HG03280 (cell line): ENCODE measurements around the gene ARHGAP35.
"Not testable (repeated sequence)": the region's sequence is repeated elsewhere in the genome, so short reads cannot be mapped to it uniquely, and the experiment has no call there.

Experiments used
- ATAC-seq: cut with Tn5 transposase; IDR thresholded peaks from one replicate; pipeline ENCODE4 v1.9.1; 2021; ENCODE audit warnings: mild to moderate bottlenecking, moderate library complexity; ENCODE audit not compliant: unreplicated experiment

The ARHGAP35 gene

DNA sequence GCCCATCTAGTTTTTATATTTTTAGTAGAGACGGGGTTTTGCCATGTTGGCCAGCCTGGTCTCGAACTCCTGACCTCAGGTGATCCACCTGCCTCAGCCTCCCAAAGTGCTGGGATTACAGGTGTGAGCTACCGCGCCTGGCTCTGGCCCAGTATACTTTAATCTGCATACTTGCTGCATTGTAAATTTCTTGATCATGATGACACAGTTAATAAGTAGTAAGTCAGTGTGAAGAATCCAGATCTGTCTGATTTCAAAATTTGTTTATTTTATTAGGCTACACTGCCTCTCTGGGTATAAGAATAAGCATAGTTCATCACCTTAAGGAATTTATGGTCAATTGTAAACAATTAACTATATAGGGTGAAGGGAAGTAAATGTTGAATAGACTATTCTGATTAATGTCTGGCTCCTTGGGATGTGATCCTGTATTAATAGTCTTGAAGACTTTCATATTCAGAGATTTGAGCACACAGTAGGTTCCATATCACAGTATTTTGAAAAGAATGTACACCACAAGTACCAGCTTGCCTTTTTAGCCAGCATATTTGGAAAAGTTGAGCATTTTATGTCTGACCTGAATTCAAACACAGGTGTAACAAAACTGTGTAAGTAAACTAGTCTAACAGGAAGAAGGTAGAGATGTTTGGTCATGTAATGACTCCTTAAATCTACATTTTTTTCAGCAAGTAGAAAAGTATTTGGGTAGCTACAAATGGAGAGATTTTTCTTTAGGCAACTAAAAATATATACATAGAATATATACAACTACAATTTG lies 7.4 kb downstream of the ARHGAP35 start:
- ATAC-seq: no peak

DNA sequence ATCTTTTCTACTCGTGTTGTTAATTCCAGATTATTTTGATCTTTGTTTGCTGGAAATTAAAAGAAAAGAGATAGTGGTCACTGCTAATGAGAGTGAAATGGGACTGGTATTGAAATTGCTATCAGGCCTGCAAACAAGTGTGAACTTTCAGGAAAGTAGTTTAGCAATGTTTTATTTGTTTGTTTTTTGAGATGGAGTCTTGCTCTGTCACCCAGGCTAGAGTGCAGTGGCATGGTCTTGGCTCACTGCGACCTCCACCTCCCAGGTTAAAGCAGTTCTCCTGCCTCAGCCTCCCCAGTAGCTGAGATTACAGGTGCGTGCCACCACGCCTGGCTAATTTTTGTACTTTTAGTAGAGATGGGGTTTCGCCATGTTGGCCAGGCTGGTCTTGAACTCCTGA lies 10.4 kb downstream of the ARHGAP35 start:
- ATAC-seq: not testable (repeated sequence)

DNA sequence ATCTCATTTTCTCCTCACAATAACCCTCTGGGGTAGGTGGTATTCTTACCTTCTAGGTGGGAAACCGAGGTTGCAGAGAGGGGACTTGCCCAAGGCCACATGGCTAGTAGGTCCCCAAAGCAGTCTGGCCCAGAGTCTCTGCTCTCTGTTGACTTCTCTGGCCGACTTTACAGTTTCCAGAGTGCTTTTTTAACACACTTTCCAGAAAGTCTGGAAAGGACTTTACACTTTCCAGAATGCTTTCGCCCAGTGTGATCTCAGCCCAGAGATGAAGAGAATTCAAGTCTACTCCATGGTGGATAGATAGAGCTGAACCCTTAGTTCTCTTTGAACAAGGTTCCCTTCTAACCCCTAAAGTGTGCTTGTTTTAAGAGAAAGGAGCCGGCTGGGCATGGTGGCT lies 12.2 kb downstream of the ARHGAP35 start:
- ATAC-seq: no peak

DNA sequence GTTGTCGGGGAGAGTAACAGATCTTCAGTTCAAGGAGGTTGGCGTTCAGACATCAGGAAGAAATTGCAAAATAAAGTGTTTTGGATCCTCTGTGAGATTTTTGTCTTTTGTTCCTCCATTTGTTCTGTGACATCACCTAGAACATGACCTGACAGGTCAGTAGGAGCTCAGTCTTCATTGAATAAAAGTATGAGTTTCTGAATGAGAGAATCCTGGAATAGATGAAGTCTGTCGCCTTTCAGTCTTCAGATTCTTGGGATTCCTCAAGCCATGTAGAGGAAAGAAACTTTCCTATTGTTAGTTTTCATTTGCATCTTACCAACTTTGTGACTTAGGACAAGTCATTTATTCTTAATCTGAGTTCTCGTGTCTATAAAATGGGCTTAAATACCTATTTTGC lies 14.4 kb downstream of the ARHGAP35 start:
- no peak for ATAC-seq

DNA sequence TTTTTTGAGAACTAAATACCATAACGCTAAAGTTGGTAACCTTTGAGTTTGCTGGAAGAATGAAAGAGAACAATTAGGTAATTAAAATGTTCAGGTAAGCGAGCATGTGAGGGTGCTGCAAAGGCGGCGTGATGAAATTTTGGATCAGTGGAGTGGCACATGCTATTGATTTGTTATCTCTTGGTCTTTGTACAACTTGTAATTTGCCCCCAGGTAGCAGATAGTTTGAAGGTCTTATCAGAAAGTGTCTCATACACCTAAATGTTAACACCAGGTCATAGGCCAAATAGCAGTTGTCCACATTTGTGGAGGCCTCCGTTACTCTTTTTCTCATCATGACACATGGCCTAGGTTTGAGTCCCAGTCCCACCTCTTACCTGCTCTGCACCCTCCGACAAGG lies 14.9 kb downstream of the ARHGAP35 start:
- ATAC-seq: no peak

DNA sequence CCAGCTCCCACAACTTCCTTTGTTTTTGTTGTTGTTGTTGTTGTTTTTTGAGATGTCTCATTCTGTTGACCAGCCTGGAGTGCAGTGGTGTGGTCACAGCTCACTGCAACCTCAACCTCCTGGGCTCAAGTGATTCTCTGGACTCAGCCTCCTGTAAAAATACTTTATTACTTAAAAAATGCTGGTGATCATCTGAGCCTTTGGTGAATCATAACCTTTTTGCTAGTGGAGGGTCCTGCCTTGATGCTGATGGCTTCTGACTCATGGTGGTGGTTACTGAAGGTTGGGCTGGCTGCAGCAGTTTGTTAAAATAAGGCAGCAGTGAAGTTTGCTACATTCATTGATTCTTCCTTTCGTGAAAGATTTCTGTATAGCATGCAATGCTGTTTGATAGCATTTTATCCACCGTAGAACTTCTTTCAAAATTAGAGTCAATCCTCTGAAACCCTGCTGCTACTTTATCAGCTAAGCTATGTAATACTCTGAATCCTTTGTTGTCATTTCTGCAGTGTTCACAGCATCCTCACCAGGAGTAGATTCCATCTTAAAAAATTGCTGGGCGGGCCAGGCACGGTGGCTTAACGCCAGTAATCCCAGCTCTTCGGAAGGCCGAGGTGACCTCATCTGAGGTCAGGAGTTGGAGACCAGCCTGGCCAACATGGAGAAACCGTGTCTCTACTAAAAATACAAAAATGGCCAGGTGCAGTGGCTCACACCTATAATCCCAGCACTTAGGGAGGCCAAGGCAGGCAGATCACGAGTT lies 18.0 kb downstream of the ARHGAP35 start:
- no peak for ATAC-seq

DNA sequence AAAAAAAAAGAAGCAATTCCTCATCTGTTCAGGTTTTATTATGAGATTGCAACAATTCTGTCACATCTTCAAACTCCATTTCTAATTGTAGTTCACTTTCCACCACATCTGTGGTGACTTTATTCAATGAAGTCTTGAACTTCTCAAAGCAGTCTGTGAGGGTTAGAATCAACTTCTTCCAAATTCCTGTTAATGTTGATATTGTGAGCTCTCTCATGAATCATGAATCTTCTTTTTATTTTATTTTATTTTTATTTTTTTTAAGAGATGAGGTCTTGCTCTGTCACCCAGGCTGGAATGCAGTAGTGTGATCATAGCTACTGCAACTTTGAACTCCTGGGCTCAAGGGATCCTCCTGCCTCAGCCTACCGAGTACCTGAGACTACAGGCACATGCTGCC lies 19.6 kb downstream of the ARHGAP35 start:
- ATAC-seq: no peak

DNA sequence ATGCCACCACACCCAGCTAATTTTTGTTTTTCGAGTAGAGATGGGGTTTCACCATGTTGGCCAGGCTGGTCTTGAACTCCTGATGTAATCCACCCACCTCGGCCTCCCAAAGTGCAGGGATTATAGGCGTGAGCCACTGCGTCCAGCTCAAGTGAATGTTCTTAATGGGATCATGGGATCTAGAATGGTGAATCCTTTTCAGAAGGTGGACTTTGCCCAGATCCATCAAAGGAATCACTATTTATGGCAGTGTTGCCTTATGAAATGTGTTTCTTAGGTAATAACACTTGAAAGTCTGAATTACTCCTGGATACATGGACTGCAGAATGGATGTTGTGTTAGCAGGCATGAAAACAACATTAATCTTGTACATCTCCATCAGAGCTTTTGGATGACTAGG lies 20.3 kb downstream of the ARHGAP35 start:
- ATAC-seq: no peak

DNA sequence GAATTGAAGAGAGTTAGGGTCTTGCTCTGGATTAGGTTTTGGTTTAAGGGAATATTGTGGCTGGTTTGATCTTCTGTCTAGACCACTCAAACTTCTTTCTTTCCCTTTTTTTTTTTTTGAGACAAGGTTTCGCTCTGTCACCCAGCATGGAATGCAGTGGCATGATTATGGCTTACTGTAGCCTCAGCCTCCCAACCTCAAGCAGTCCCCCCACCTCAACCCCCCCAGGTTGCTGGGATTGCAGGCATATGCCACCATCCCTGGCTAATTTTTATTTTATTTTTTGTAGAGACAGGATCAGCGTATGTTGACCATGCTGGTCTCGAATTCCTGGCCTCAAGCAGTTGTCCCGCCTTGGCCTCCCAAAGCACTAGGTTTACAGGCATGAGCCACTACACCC lies 21.2 kb downstream of the ARHGAP35 start:
- ATAC-seq: no peak

DNA sequence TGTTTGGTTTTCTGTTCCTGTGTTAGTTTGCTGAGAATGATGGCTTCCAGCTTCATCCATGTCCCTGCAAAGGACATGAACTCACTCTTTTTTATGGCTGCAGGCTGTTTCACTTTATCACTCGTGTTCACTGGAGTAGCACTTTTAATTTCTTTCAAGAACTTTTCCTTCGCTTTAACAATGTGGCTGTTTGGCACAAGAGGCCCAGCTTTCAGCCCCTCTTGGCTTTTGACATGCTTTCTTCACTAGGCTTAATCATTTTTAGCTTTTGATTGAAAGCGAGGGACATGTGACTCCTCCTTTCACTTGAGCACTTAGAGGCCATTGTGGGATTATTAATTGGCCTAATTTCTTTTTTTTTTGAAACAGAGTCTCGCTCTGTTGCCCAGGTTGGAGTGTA lies 22.0 kb downstream of the ARHGAP35 start:
- not testable (repeated sequence) for ATAC-seq

DNA sequence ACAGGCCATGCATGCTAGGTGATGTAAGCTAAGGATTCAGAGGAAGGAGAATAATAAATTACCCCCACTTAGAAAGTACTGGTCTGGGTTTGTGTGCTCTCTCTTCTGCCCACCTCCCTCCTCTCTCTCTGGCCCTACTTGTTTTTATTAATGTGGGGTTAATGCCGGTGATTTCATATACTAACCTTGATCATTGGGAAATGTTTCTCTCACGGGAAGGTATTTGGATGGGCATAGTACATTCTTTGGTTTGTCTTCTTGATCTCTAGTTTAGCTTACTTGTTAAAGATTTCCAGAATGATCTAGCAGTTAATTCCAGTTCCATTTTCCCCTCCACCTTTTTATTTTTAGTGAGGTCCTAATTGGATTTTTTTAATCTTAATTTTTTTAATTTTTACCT lies 24.6 kb downstream of the ARHGAP35 start:
- no peak for ATAC-seq

DNA sequence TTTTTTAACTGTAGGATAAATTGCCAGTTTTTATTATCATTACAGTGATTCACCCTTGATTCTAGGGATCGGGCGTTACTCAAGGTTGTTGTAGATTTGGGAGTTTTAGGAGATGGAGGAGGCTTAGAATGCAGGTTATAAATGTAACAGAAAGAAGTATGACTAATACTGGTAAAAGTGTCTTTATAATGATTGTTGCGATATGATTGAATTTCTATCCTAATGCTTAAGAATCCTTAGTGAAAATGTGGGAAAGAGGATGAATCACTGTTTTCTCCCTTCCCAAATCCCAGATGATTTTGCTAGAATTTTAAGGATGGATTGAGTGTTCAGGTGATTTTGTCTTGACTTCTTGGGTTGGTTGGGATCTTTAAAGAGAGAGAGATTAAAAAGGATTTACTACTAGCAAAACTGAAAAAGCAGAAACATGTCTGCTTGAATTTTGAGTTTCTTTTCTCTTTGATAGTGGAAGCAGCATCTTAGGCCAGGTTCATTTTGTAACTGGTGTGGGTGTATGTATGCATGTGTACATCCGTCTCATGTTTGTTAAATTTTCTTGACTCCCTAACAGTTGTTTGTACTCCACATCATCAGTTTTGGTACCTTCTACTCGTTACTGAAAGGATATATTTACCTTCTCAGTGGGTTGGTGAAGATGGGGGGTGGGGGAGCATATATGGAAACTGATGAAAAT lies 25.9 kb downstream of the ARHGAP35 start:
- no peak for ATAC-seq

DNA sequence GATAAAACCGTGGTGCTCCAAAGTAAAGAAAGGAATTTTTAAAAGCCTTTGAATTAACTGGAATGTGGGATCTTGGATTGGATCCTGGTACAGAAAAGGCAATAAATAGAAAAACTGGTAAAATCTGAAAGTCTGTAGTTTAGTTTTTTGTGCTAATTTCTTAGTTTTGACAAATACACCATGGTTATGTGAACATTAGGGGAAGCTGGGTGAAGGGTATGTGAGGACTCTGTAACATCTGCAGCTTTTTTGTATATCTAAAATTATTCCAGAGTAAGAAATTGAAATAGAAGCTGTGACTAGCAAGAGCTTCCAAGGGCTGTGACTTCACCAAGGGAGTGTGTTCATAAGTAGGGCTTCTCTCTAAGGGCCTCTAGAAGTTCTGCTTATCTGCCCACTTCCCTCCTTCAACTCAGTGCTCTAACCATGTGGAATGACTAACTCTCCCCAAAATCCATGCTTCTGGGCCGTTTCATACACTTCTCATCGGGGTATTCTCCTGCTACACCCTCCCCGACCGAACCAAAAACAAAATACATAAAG lies 26.5 kb downstream of the ARHGAP35 start:
- no peak for ATAC-seq

DNA sequence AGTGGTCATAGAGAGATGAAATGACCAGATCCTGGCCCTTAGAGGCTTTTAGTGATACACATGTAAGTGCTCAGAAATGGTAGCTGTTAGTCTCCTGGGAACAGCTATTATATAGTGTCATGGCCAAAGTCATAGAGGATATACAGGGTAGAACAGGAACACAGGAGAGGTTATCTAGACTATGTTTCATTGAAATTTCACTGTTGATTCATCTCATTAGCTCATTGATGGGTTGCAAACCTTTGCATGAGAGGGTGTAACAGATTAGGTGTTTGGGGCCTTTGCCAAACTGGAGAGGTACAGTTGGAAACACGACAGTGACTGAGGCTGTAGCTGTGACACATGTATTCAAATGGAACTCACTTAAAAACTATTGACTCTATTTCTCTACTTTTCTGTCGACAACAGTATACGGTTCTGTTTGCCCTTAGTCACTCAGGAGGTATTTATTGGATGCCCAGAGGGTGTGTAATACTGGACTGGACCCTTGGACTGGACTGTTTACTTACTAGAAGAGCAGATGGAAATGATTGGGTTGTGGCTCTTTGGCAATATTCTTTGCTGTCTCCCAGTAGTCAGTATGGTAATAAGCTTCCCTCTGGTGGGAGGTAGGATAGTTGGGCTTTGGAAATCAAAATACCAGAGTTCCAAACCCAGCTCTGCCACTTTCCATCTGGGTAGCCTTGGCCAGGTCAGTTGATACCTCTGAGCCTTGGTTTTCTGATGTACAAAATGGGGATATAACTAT lies 29.8 kb downstream of the ARHGAP35 start:
- ATAC-seq: no peak

DNA sequence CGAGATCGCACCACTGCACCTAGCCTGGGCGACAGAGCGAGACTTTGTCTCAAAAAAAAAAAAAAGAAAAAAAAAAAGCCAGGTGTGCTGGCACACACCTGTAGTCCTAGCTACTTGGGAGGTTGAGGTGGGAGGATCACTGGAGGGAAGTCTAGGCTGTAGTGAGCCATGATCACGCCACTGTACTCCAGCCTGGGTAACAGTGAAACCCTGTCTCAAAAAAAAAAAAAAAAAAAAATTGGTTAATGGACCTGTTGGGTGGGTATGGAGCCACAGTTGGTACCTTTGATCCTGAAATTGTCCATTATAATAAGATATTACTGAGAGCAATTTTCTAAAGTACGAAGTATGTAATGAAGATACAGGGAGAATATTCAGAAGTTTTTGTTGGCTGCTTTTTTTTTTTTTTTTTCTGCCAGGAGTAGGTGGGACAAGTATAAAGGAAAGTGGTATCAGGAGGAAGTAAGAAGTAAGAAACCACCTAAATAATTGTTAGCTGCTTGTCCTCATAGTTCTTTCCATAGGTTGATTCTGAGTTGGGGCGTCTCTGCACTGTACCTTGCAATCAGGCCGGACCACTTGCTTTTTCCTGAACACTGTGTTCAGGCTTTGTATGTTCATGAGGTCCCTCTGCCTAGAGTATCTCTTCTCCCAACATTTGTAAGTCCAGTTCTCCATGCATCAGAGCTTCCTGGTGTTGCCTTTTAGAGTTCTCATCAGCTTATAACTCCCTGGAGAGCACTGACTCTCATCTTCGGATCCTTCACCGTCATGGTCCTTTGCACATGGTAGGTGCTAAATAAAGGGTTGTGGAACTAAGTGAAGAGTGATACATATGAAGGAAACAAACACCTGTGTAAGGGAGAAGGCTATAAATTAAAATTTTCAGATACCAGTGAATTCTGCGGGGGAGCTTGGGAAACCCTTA lies 31.7 kb downstream of the ARHGAP35 start:
- ATAC-seq: no peak

DNA sequence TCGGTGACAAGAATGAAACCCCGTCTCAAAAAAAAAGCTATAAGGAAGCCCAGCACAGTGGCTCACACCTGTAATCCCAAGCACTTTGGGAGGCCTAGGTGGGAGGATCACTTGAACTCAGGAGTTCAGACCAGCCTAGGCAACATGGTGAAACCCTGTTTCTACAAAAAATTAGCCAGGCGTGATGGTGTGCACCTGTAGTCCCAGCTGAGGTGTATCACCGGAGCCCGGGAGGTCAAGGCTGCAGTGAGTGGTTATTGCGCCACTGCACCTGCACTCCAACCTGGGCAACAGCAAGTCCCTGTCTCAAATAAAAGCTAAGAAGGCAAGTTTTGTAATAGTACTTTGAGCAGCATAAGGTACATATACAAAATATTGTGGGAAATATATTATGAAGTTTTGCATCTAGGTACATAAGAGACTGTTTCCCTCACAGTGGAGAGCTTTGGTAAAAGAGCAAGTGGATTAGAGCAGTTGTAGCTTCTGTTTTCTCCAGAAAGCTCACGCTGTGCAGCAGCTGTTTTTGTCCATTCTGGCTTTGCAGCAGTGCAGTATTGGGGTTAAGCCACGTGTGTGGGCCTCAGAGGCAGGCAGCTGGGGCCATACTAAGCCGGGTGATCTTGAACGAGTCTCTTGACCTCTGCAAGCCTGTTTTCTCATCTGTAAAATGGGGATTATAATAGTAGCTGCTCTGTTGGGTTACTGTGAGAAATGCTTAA lies 35.4 kb downstream of the ARHGAP35 start:
- no peak for ATAC-seq

DNA sequence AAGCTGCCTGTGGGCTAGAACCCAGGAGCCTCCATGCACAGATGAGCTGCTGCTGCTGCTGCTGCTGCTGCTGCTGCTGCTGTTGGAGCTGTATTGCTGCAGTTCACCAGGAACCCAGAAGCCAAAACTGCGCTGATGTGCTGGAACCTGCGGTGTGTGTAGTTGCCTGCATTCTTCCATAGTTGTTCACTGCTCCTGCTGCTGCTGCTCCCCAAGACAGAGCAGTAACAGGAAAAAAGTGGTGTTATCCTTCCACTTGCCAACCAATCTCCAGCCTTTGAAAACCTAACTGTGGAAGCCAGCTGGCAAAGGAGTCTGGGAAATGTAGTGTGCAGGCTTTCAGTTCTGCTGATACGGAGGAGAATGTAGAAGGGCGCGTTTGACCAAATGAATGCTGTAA lies 37.9 kb downstream of the ARHGAP35 start:
- ATAC-seq: no peak

DNA sequence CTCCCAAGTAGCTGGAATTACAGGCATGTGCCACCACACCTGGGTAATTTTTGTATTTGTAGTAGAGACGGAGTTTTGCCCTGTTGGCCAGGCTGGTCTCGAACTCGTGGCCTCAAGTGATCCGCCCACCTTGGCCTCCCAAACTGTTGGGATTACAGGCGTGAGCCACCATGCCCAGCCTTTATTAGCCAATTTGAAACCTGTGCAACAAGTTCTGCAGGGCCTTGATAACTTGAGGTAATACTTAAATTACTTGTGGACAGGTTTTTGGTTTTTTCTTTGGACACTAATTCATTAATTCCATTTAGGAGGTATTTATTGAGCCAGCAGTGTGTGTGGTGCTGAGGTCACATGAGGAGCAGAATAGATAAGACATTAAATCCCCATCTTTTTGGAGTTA lies 39.5 kb downstream of the ARHGAP35 start:
- ATAC-seq: no peak
